ENCODE measurements around the gene DAAM2.

Gene DAAM2

DNA sequence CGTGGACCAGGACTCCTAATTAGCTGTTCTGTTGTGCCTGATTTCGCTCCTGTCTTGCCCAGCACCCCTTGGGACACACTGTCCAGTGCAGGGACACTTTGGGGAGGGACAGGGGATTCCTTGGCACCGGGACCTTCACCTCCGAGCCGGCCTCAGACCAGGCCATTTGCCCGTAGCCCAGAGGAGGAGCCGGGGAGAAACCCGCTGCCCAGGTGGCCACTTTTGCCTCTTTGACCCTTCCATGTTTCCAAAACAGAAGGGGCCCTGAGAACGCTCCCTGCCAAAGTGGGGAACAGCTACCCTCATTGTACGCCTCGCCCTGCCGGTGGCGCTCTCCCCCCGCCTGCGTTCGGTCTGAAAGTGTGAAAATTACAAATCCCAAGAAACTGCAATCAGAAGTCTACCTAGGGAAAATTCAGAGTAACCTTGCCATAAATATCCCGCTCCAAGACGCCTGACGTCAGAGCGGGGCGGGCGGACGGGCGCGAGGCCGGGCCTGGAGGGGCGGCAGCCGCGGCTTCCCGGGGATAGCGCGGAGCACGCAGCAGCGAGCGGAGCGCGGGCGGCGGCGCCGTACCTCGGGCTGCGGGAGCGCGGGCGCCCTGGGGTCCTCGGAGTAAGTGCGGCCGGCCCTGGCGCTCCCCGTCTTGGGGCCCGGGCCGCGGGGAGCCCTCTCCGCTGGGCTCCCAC, at the start of gene DAAM2:
DAAM2 (plus strand) TSS at position 527 of the 690 bp plus-strand sequence. CDS start 63,927 bp downstream, outside the sequence.
- peak; percentile 5 for DNase-seq

- DNase-seq, result no peak
These were observed 45.4 kb upstream of the DAAM2 start for GRCh38 chr6:39746795-39747194.

DNA sequence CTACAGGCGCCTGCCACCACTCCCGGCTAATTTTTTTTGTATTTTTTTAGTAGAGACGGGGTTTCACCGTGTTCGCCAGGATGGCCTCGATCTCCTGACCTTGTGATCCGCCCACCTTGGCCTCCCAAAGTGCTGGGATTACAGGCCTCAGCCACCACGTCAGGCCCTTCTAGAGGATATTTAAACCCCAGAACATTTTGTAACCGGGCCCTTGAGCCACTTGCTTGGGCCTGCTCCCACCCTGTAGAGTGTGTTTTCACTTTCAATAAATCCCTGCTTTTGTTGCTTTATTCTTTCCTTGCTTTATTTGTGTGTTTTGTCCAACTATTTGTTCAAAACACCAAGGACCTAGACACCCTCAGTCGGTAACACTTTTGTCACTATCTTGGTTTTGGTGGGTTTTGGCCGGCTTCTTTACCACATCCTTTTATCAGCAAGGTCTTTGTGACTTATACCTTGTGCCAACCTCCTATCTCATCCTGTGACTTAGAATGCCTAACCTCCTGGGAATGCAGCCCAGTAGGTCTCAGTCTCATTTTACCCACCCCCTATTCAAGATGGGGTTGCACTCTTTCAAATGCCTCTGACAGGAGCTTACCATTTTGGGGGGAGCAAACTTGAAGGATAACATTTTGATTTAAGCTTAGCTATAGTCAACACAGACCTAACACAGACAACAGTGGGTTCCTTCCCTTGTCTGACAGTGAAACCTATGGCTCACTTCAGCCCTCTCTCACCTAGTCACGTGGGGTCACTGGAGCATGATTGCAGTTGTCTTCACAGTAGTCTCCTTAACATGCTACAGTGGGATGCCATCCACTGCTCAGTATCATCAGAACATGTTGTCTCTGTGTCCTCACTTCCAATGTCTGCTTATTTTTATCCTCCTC, 39.1 kb upstream of the DAAM2 start:
- DNase-seq, result no peak

GRCh38 chr6:39753725-39754045, 38.5 kb upstream of the DAAM2 start:
- DNase-seq, result no peak

GRCh38 chr6:39754514-39755115, 37.6 kb upstream of the DAAM2 start:
- DNase-seq, result no peak

GRCh38 chr6:39755231-39755630, 36.9 kb upstream of the DAAM2 start:
- DNase-seq, result no peak

- DNase-seq, result no peak
These were observed 35.6 kb upstream of the DAAM2 start for GRCh38 chr6:39756582-39756981.

DNA sequence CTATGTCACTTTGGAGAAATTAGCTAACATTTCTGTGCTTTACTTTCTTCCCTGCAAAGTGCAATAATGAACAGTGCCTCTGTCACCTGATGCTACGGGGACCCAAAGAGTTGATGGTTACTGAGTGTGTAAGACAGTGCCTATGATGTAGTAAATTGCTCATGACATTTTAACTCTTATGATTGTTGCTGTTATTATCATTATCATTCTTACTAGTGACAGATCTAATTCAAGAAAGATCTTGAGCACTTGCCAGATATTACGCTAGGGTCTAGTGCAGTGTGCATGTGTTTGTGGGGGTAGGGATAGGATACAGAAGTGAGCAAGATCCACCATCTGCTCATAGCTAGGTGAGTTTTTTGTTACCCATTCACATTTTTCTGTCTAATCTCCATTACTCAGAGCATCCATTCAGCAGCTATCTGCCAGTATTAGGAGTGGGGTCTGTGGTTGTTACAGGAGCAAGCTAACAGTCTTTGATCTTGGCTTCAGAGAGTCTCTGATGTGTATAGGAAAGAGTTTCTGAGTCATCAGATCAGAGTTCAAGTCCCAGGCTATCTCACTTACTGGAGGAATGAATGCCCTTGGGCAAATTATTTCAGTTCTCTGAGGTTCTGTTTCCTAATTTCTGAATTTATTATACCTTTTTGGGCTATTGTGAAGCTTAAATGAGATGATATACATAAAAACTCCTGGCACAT, 33.1 kb upstream of the DAAM2 start:
- no peak for DNase-seq

GRCh38 chr6:39760226-39760952, 31.8 kb upstream of the DAAM2 start:
- no peak for DNase-seq

DNA sequence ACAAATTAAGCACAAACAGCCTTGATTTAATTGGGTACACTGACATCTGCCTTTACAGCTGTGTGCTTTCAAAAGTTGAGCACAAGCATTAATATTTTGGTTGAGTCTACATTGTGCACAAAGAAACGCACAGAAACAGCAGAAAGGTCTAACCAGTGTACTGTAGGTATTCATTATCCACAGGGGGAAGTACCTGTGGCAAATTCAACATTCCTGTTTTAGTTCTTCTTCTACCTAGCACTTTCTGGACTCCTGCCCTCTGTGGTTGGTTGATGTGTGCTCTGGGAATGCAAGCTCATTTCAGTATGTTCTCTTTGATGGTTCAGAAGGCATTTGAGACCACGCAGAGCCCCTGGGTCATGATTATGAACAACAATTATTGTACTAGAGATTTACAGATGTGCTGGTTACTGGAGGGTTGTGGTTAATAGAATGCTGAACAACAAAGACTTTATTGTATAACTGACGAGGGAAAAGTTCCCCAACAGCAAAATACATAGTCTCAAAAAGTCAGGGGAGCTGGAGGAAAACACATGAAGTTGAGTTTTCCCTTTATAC, 26.6 kb upstream of the DAAM2 start:
- no peak for DNase-seq

DNA sequence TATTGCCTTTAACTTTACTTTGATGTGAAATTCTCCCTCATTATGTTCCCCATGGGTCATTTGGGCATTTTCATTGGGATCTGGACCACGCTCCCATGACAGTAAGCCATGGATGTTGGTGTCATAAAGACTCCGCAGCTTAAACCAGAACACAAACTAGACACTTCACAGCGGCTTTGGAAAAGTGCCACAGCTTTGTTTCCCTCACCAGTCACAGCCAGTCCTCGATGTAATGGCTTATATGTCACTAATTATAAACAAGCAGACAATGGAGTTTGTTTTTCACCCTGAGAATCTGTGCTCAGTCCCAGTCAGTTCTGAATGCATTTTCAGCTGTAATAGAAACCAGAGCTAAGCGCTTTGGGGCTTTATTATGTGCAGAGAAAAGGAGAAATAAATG, 23.2 kb upstream of the DAAM2 start:
- DNase-seq, result no peak

DNA sequence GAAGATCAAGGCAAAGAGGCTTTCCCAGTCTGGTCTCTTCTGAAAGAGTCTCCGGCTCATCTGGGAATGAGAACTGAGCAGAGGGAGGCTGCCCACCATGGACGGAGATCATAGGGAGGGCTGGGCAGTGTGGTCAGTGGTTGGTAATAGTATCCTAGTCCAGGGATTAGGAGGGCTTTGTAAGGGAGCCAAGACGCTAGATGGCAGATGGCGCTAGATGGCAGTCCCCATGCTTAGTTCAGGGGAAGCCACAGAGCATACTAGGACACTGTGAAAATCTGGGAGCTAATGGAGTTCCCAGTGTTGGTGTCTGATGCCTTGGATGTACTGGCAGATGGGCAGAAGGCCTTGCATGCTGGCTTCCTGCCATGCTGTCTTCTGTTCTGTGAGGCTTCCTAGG, 21.7 kb upstream of the DAAM2 start:
- DNase-seq, result no peak

GRCh38 chr6:39772559-39773273, 19.5 kb upstream of the DAAM2 start:
- no peak for DNase-seq

- no peak for DNase-seq
These were observed 18.4 kb upstream of the DAAM2 start for GRCh38 chr6:39773782-39774181.

DNA sequence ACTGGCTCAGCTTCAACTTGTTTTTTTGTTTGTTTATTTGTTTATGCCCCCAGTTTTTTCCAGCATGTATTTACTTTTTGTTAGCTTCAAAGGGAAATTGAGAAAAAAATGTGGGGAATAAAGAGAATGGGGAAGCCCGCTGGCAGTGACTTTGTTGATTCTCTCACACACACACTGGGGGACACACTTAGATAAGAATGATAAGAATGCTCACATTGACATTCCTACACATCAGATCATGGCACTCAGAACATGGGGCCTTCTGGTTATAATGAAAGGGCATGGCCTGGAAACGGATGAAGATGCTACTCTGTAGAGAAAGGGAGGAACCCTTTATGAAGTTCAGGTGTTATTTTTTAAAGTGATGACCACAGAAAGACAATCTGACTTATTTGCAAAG, 15.6 kb upstream of the DAAM2 start:
- no peak for DNase-seq

DNA sequence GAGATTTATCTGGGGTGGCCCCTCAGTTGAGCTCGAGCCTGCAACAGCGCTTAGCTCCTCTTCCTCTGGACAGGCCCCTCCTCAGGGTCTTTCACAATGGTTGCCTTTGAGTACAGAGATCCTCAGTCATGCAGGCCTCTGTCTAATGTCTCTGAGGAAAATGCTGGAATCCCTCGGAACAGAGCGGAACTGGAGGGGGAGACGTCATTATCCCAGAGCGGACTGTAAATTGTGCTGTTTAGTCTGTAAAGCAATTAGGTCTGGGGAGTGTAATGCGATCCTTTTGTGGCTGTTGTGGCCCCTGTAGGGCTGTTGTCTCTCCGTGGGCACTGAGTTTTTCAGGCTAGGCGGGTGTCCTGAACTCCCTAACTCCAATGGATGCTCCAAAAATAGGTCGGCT, 15.0 kb upstream of the DAAM2 start:
- DNase-seq, result no peak

GRCh38 chr6:39777661-39778060, 14.5 kb upstream of the DAAM2 start:
- no peak for DNase-seq

- DNase-seq, result no peak
These were observed 13.5 kb upstream of the DAAM2 start for GRCh38 chr6:39778581-39779255.

DNA sequence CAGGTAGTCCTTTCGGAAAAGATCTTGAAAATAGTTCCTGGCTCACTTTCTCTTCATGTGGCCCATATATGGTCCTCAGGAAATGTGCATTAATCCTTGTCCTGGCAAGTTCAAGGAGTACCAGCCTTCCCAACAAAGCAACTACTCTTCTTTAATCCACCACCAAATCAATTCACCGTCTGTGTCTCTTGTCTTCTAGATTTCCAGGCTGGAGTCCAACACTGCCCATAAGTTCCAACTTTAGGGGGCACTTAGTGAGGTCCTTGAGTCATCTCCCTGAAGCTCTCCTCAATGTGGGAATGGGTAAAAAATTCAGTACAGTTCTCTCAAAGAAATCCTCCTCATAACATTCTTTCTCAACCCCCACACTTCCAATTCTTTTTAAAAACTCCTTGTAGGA, 6.9 kb upstream of the DAAM2 start:
- DNase-seq, result no peak

DNA sequence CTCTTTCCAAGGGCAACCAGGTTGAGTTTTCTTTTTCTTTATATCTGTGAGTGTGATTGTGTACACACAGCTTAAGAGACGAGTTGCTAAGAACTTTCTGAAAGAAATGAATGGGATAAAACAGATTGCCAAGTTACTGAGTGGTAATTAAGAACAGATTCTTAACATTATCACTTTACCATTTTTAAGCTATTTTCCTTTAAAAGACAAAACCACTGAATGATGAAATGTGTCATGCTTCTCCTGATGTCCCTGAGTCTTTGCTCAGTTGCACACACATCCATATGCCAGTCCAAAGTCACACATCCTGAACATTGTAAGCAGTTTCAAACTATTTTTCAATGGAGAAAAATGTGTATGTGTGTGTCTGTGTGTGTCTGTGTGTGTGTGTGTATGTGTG, 5.5 kb upstream of the DAAM2 start:
- no peak for DNase-seq

DNA sequence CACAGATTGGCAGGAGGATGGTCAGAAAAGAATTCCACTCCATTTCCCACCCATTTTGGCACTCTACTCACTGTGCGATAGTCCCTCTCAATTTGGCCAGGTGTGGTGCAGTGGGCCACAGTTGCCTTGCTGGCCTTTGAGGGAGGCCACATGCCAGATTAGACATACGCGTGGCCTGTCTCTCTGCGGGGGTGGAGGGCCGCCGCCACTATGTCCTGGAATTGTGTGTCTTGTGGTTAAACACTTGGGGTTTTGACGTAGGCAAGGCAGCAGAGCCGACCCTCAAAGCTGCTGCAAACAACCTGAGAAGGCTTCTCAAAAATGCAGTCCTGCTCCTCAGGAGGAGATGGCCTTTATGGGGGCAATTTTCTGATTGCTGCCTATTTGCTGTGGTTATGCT, 4.9 kb upstream of the DAAM2 start:
- no peak for DNase-seq
